Activated CD4-positive, alpha-beta T cell treated with anti-CD3 and anti-CD28 coated beads for 4 hours (primary cell): ENCODE measurements around the gene STH.

ENCODE experiments used
- DNase-seq, 2 donors: peaks; one replicate each; pipeline ENCODE4 v3.0.0-alpha.2; 2020

Gene STH

DNA sequence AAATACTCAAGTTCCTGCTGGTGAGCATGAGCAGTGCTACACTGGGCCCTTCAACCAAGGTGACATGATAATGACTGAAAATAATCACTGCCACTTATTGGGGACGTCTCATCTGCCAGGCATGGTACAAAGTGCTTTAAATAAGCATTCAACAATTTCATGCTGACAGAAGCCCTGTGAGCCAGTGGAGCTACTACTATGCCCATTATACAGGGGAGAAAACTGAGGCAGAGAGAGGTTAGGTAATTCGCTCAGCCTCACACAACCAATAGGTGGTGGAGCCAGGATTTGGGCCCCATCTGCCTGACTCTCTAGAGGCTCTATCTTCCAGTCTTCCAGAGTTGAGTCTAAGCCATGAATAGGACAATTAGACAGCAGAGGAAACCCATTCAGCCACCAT, 30.3 kb upstream of the STH start:
- no peak for DNase-seq

DNA sequence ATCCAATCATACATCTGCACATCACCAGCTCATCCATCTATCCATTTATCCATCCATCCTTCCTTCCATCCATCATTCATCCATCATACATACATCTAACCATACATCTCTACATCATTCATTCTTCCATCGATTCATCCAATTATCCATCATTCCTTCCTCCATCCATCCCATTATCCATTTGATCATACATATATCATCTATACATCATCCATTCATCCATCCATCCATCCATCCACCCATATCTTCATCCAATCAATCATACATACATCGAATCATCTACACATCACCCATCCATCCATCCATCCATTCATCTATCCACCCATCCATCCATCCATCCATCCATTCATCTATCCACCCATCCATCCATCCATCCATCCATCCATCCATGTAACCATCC, 29.3 kb upstream of the STH start:
- no peak for DNase-seq

DNA sequence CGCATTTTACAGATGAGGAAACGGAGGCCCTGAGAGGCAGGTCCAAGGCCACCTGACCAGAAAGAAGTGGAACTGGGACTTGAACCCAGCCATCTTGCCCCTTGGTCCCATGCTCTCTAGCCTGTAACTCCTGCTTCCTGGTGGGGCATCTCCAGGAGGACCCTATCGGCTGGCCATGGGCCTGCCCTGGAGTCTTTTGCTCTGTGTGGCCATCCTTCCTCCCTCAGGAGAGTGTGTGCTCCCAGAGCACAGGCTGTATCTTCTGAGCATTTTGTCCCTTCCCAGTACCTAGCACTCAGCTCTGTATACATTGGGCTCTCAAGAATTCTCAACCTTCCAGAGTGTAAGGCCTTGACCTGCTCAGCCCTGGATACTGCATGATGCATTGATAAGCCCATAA, 28.4 kb upstream of the STH start:
- no peak for DNase-seq

DNA sequence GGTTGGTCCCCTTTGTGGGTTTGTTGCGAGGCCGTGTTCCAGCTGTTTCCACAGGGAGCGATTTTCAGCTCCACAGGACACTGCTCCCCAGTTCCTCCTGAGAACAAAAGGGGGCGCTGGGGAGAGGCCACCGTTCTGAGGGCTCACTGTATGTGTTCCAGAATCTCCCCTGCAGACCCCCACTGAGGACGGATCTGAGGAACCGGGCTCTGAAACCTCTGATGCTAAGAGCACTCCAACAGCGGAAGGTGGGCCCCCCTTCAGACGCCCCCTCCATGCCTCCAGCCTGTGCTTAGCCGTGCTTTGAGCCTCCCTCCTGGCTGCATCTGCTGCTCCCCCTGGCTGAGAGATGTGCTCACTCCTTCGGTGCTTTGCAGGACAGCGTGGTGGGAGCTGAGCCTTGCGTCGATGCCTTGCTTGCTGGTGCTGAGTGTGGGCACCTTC, 27.3 kb upstream of the STH start:
- DNase-seq = no peak

DNA sequence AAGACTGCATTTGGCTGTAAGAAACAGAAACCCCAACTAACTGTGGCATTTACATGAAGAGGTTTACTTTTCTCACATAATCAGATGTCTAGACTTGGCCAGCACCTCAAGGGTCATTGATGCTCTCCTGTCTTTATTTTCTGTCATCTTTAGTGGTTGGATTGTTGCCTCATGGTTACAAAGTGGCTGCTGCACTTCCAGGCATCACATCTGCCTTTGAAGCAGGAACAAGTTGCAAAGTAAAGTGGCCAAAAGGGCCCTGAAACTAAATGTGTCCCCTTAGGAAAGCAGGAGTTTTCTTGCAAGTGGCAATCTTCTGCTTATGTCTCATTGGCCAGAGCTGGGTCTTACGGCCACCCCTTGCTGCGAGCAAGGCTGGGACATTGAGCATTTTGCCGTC, 26.5 kb upstream of the STH start:
- DNase-seq = no peak

DNA sequence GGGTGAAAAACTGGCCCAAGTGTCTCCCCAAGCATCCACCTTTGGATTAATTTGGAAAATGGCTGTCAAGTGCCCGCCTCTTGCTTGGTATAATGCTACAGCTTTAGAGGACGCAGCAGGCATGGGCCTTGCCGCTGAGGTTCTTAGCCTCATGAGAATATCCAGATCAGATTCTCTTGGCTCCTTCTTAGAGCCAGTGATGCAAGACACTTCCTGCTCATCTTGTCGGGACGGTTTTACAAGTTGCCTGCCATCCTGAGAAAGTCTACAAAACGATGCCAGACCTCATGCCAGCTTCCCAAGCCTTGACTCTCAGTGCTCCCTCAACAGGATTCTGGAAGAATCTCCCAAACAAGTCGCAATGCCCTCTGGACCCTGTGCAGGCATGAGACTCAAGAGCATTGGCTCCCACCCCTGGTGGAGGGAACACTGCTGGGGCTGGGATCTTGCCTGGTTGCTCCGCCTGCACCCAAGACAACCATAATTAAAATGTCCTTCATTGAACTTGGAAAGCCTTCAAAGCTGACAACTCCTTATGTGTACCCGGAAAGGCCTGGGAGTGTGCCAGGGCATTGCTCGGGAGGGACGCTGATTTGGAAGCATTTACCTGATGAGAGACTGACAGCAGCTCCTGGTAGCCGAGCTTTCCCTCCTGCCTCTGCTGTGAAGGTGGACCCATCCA, 25.8 kb upstream of the STH start:
- DNase-seq = no peak

DNA sequence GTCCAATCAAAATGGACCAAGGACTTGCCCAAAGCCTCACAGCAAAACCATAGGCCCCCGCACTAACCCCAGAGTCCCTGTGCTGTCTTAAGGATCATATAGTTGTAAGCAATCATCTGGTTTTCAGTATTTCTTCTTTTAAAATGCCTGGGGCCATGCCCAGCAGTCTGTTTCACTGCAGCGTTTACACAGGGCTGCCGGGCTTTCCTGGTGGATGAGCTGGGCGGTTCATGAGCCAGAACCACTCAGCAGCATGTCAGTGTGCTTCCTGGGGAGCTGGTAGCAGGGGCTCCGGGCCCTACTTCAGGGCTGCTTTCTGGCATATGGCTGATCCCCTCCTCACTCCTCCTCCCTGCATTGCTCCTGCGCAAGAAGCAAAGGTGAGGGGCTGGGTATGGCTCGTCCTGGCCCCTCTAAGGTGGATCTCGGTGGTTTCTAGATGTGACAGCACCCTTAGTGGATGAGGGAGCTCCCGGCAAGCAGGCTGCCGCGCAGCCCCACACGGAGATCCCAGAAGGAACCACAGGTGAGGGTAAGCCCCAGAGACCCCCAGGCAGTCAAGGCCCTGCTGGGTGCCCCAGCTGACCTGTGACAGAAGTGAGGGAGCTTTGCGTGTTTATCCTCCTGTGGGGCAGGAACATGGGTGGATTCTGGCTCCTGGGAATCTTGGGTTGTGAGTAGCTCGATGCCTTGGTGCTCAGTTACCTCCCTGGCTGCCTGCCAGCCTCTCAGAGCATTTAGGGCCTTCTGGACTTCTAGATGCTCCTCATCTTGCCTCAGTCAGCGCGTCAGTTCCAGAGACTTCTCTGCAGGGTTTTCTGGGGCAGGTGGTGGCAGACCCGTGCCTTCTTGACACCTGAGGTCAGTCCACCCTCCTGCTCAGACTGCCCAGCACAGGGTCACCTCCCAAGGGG, 24.8 kb upstream of the STH start:
- DNase-seq = no peak

DNA sequence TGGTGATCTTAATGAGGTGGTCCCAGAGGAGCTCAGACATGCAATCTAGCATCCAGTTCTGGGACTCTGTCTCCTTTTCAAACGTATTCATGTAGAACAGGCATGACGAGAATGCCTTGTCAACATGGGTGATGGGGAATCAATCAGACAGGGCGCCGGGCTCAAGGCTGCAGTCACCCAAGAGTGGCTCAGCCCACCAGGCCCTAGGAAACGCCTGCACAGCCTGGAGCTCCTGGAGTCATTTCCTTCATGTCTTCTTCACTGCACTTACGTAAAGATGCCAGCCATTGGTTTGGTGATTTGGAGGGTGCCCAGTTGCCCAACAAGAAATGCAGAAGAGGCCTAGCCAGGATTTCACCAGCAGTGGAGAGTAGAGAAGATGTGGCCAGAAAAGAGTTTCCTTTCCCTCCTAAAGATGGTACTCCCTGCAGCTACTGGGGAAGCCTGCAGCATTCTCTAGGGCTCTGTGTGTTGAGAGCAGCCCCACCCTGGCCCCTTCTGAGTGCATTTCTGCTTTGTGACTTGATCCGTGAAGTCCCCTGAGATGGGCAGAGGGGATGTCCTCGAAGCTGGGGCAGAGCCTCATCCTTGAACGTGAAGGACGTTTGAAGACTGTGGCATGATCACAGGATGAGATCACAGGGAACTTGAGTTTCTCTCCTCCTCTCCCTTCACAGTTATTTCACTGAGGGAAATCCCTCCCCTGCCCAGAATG, 24.0 kb upstream of the STH start:
- DNase-seq = no peak

DNA sequence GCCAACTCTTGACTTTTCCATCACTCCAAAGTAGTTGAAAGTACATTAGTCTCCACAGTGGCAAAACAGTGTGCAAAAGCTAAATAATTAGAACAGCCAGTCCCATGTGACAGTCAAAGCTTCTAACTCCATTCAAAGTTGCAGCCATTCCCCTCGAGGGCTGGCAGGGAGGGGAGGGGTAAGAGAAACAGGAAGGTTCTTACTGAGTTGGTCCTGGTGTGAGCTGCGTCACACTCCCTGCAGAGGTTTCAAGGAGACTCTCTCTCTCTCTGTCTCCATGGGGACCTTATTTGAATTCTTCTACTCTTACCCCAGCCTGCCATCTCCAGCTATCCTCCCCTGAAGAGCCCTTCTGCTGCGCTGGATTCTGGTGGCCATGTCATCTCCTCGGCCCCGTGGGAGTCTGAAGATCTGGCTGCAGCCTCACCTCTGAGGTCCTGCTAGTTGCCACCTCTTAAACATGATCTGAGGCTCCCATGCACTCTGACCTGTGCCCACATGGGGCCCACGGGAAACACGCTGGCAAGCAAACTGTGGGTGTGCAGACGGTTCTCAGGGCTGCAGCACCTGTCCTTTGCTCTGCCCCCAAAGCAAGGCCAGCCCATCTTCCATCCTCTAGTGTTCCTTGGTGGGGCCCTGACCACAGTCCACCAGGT, 23.3 kb upstream of the STH start:
- DNase-seq = no peak

DNA sequence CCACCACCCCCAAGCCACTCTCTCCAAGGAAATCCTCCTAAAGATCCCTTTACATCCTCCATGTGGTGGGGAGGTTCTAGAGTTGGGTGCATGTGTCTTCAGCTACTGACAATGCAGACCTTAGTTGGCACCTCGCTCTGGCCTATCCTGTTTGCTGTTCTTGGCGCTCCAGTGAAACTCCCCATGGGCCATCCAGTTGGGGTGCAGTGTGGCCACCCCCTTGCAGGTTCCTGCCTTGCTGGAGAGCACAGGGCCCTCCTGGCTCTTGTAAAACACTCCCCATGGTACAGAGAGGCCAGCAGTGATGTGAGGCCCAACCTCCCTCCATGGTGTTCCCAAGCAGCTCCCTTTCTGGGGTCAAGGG, 22.7 kb upstream of the STH start:
- DNase-seq = no peak

DNA sequence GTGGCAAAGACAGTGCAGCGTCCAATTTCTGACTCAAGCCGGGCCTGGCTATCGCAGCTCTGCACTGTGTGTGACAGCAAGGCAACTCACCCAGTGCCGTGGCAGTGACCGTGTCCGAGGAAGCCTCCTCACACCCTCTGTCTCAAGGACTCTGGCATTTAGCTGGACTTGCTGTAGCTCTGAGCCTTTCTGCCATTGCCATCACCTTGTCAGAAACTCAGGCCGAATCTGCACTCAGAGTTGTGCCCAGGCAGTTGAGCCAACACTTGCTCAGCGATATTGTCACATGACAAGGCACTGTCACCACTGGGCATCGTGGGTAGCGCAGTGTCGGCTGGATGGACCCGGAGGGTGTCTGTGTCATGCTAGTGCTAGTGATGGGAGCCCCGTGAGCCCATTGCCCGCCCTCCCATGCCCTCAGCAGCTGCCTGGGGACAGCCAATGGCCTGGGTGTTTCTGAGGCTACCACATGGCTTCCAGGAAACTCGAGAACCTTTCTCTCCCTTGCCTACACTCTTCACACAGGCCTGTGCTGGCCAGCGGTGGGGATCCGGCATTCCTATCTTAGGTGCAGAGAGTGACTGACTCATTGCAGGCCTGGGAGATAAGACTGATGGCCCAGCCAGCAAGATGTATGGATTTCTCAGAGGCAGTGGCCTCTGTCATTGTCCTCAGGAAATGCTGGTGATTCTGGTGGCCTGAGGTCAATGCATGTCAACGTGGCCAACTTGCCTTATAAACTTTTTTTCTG, 22.1 kb upstream of the STH start:
- DNase-seq = no peak

DNA sequence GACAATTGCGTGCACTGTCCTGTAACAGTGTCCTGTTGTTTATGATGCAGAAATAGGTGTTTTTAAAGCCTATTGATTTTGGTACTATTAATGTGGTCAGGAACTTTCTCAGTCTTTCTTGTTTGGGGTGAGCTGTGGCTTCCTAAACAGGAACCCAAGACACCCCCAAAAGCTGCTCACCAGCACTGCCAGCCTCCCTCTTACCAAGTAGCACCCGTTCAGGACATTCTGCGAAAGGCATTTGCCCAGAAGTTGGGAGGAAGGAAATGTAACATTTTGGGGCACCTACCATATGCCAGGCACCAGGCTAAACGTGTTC, 21.6 kb upstream of the STH start:
- no peak for DNase-seq

DNA sequence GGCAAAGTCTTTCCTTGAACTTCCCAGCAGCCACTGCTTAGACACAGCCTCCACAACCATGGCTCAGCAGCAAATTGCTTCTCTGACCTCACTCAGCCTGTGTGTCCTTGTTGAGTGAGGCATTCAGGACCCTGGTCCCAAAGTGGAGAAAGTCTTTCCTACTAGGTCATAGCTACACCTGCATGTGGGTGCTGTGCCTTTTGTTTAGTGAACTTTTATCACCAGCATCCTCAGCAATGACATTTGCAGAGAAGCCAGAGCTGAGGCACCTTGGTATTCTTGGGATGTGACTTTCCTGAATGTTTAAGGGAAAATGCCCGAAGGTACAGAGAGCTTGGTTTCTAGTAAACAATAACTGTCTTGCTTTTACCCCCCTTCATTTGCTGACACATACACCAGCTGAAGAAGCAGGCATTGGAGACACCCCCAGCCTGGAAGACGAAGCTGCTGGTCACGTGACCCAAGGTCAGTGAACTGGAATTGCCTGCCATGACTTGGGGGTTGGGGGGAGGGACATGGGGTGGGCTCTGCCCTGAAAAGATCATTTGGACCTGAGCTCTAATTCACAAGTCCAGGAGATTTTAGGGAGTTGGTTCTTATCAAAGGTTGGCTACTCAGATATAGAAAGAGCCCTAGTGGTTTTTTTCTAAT, 20.9 kb upstream of the STH start:
- no peak for DNase-seq

DNA sequence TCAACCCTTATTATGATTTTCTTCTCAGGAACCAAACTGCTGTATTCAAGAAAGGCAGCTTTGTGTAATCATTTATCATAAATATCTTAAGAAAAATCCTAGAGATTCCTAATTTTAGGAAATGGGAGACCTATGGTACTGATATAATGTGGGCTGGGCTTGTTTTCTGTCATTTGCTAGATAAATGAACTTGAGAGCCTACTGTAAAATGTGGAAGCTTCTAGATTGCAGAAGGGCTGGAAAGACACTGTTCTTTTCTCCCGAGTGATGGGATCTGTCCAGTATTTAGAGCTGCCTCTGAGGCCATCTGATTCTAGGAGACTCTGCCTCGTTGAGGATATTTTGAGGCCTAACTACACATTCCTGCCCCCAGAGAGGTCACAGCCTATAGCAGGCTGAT, 19.9 kb upstream of the STH start:
- no peak for DNase-seq

DNA sequence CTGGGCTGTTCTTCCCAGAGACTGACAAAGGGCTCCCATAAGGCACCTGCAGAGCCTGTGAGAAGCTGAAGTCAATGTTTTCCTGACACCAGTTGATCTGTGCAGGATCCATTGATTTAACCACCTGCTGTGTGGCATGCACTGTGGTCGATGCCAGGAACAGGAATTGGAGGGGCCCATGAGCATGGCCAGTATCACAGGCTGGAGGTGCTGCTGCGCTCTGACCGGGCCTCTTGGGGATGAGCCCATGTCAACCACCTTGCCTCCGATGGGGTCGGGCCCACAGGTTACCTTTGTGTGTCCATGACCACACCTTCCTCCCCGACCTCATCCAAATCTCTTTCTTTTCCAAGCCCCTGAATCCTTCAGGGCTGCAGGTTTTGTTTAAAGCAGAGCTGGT, 18.2 kb upstream of the STH start:
- DNase-seq = no peak

DNA sequence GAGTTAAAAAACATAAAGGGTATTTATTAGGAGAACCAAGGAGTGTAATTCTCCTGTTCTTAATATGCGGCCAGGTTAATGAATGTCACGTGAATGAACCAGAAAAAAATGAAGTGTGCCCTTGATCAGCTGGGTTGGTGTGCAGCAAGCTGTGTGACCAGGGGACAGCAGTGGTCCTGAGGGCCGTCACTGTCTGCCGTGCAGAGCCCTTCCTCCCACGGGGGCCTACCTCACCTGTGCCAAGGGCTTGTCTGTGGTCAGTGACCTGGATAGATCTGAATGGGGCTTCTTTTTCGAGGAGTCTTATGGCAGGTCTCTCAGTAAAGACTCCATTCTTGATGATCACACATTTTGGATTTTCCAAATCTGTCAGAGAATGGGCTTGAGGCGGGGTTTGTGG, 17.7 kb upstream of the STH start:
- no peak for DNase-seq

DNA sequence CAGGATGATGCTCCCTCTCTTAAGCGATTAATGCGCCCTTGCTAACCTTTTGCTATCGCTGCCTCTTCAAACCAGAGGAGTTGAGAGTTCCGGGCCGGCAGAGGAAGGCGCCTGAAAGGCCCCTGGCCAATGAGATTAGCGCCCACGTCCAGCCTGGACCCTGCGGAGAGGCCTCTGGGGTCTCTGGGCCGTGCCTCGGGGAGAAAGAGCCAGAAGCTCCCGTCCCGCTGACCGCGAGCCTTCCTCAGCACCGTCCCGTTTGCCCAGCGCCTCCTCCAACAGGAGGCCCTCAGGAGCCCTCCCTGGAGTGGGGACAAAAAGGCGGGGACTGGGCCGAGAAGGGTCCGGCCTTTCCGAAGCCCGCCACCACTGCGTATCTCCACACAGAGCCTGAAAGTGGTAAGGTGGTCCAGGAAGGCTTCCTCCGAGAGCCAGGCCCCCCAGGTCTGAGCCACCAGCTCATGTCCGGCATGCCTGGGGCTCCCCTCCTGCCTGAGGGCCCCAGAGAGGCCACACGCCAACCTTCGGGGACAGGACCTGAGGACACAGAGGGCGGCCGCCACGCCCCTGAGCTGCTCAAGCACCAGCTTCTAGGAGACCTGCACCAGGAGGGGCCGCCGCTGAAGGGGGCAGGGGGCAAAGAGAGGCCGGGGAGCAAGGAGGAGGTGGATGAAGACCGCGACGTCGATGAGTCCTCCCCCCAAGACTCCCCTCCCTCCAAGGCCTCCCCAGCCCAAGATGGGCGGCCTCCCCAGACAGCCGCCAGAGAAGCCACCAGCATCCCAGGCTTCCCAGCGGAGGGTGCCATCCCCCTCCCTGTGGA, 16.0 kb upstream of the STH start:
- DNase-seq = no peak

DNA sequence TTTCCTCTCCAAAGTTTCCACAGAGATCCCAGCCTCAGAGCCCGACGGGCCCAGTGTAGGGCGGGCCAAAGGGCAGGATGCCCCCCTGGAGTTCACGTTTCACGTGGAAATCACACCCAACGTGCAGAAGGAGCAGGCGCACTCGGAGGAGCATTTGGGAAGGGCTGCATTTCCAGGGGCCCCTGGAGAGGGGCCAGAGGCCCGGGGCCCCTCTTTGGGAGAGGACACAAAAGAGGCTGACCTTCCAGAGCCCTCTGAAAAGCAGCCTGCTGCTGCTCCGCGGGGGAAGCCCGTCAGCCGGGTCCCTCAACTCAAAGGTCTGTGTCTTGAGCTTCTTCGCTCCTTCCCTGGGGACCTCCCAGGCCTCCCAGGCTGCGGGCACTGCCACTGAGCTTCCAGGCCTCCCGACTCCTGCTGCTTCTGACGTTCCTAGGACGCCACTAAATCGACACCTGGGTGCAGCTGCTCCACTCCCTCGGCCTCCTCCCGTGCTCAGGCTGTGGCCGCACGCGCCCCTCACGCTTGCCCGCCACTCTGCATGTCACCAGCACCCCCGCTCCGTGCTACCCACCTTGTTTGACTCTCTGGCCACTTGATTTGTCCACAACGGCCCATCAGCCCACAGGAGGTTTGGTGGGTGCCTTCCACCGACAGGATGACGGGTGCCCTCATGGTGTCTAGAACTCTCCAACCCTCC, 15.3 kb upstream of the STH start:
- no peak for DNase-seq

DNA sequence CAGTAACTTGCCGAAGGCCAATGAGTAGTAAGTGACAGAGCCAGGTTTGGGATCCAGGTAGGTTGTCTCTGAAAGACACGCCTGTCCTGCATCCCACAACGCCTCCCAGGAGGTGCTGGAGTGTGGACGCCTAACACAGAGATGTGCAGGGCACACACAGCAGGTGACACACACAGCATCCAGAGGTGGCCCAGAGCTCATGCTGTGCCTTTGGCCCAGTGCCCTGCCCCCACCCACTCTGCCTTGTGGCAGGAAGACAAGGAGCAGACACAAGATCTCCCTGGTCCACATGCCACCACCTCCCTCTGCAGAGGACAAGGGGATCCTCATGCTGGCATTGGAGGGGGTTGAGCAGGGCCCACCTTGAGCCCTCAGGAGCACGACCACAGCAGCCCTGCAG, 14.7 kb upstream of the STH start:
- no peak for DNase-seq

DNA sequence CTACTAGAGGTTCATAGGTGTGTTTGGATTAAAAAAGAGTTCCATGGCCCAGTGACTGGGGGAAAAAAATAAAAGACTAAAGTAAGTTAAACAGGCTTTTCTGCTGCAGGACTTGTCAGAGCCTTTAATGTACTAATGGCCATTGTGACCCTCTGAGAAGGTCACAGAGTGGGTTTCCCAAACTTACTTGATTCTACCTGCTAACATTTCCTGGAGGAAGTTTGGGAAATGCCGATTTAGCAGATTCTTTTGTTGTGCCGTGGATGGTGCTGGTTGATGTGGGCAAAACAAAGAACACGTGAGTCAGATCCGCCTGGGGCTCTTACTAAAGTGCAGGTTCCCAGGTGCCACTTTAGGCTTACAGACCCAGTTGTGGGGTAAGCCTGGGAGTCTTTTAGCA, 13.6 kb upstream of the STH start:
- no peak for DNase-seq

DNA sequence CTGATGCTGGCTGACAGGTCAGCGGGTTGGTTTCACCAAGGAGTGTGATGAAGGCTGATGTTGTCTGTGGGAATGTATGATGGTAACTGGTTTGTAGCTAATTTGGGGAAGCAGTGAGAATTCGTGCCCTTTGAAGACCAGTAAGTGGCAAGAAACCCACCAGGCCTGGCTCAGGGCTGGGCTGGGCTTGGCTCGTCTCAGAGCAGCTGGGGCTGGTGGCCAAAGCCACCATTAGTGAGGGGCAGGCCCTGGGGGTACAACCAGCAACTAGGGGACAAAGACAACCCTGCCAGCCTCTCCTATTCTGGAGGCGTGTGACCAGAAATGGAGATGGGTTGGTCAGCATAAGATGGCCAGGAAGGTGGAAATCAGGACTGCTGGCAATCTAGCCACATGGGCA, 13.0 kb upstream of the STH start:
- DNase-seq = no peak
